T-helper 2 cell treated with Interferon-gamma antibody and Interleukin-4, amounts not matched to agents 5 μg/mL and 100 μg/mL, for 36 hours (primary cell): ENCODE data around the gene PRTG.
A peak's percentile ranks its signal among the peaks of the same experiment; 100 is the strongest.
"Not testable (repeated sequence)": the region's sequence is repeated elsewhere in the genome, so short reads cannot be mapped to it uniquely, and the experiment has no call there.

Experiments used
- DNase-seq: peaks from one replicate; pipeline ENCODE4 v3.0.0; 2021; ENCODE audit warnings: low spot score
- H3K27ac Mint-ChIP-seq: one replicate; pipeline ENCODE4 v1.8.0; 2021; ENCODE audit warnings: mild to moderate bottlenecking, mixed read lengths
- H3K27me3 Mint-ChIP-seq: one replicate; pipeline ENCODE4 v1.8.0; 2021; ENCODE audit warnings: low read depth, mixed read lengths
- H3K36me3 Mint-ChIP-seq: one replicate; pipeline ENCODE4 v1.8.0; 2021; ENCODE audit warnings: low read depth, mixed read lengths
- H3K4me1 Mint-ChIP-seq: one replicate; pipeline ENCODE4 v1.8.0; 2021; ENCODE audit warnings: low read depth, mixed read lengths
- H3K4me3 Mint-ChIP-seq: one replicate; pipeline ENCODE4 v1.8.0; 2022; ENCODE audit warnings: mild to moderate bottlenecking, moderate library complexity, mixed read lengths
- H3K9me3 Mint-ChIP-seq: one replicate; pipeline ENCODE4 v1.8.0; 2021; ENCODE audit warnings: mixed read lengths

PRTG gene

DNA sequence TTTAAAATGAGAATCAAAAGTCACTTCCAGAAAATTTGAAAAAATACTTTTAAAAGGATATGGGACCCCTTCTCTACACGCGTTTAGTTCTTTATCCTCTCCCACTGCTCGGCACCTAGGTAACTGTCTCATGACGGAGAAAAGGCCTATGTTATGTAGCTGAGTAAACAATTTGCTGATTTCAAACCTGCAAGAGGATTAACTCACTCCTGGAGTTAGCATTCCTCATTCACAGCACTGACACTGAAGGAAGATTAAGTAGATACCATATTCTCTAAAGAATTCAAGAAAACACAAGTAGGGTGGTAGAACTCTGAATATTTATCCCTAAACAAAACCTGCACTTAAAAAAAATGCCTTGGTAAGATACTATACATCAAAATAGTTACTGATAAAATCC lies 124.6 kb downstream of the PRTG start:
- Mint-ChIP-seq H3K27me3 (peaks cover 29% of the 10 kb centered on the region), H3K27ac (no peak overlapping the region), H3K4me3 (no peak overlapping the region), H3K9me3 (no peaks in the 10 kb centered on the region), H3K4me1 (no peaks in the 10 kb centered on the region), H3K36me3 (no peaks in the 10 kb centered on the region)
- no peak for DNase-seq

DNA sequence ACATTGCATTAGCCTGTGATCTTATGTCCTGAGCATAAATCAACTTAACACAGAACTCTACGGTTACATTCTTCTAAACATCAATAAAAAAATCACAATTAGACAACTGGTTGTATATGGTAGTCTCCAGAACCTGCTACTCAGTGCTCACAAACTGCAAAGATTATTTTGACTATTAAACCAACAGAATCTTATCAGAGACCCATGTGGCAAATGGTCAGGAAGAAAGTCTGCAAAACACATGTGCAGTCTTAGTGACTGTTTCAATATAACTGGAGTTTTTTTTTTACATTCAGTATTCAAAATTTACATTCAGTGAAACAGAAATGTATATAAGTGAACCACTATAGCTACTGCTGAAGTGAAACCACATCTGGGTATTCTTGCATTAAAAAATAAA lies 127.5 kb downstream of the PRTG start:
- Mint-ChIP-seq H3K9me3 (no peaks in the 10 kb centered on the region), H3K4me1 (no peaks in the 10 kb centered on the region), H3K4me3 (no peak overlapping the region), H3K36me3 (no peaks in the 10 kb centered on the region), H3K27ac (no peak overlapping the region), H3K27me3 (peaks cover 37% of the 10 kb centered on the region)
- no peak for DNase-seq

DNA sequence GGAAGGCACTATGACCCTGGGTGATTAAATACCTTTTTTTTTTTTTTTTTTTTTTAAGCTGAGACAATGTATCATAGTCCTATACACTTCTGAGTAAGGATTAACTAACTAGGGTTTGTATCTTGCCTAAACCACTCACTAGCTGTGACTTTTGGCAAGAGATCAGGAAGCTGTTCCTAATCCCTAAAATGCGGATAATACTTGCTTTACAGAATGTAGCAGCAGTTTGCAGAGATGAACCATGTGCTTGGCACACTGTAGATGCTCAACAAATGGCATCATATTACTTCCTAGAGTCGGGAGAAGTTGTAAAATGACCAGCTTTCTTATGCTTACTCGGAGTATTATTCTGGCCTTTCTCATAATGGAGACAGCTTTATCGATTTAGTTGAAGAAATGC lies 129.2 kb downstream of the PRTG start:
- DNase-seq, result no peak
- Mint-ChIP-seq H3K27me3 (peaks cover 33% of the 10 kb centered on the region), H3K9me3 (no peaks in the 10 kb centered on the region), H3K36me3 (no peaks in the 10 kb centered on the region), H3K4me1 (no peaks in the 10 kb centered on the region), H3K4me3 (no peak overlapping the region), H3K27ac (no peak overlapping the region)

DNA sequence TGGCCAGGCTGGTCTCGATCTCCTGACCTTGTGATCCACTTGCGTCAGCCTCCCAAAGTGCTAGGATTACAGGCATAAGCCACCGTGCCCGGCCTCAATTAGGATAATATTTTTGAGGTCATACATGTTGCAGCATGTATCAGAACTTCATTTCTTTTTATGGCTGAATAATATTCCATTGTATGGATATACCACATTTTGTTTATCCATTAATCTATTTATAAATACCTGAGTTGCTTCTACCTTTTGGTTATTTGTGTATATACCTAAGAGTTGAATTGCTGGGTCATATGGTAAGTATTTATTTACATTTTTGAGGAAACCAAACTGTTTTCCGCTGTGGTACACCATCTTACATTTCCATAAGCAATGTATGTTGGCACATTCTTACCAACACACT lies 136.7 kb downstream of the PRTG start:
- H3K27me3 Mint-ChIP-seq, result peaks cover 6% of the 10 kb centered on the region
- H3K4me1 Mint-ChIP-seq, result no peaks in the 10 kb centered on the region
- no peaks in the 10 kb centered on the region for H3K36me3 Mint-ChIP-seq
- no peak overlapping the region for H3K27ac Mint-ChIP-seq
- no peak overlapping the region for H3K4me3 Mint-ChIP-seq
- no peaks in the 10 kb centered on the region for H3K9me3 Mint-ChIP-seq
- DNase-seq, result no peak

DNA sequence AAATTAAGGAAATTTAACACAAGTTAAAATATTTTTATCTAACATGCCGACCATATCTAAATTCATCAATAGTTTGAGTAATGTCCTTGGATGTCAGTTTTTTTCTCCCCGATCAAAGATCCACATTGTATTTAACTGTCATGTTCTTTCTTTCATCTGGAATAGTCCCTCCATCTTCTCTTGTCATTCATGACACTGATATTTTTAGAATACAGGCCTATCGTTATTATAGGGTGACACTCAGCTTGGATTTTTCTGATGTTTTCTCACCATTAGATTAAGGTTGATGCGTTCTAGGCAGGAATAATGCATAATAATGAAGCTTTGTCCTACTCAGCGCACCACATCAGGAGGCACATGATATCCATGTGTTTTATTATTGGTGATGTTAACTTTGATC lies 141.6 kb downstream of the PRTG start:
- Mint-ChIP-seq H3K36me3 (no peaks in the 10 kb centered on the region), H3K9me3 (no peaks in the 10 kb centered on the region), H3K4me3 (no peak overlapping the region), H3K27me3 (peaks cover 5% of the 10 kb centered on the region), H3K27ac (no peak overlapping the region), H3K4me1 (no peaks in the 10 kb centered on the region)
- no peak for DNase-seq

DNA sequence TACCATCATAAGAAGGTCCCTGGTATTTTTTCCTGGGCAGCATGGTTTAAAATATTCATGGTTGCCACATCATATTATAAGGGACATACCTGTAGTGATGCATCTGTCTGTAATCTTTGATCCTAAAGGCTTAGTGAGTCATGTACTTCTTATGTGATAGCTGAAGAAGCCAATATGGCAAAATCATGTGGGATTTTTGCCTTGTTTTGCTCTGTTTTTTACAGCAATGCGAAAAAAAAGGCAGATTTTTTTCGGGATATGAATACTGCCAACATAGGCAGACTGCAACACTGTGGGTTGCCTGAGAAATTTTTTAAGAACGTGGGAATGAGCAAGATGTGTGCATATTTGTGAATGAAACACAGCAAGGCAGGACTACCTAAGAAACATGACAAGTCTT lies 143.5 kb downstream of the PRTG start:
- Mint-ChIP-seq H3K4me1 (no peaks in the 10 kb centered on the region), H3K27me3 (peaks cover 16% of the 10 kb centered on the region), H3K4me3 (no peak overlapping the region), H3K9me3 (no peaks in the 10 kb centered on the region), H3K36me3 (no peaks in the 10 kb centered on the region), H3K27ac (no peak overlapping the region)
- DNase-seq, result no peak

DNA sequence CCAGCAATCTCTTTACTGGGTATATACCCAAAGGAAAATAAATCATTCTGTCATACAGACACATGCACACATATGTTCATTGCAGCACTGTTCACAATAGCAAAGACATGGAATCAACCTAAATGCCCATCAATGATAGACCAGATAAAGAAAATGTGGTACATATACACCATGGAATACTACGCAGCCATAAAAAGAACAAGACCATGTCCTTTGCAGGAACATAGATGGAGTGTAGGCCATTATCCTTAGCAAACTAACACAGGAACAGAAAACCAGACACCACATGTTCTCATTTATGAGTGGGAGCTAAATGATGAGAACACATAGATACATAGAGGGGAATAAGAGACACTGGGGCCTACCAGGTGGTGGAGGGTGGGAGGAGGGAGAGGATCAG lies 149.9 kb downstream of the PRTG start:
- H3K9me3 Mint-ChIP-seq, DNase-seq, H3K27ac Mint-ChIP-seq, H3K36me3 Mint-ChIP-seq, H3K4me3 Mint-ChIP-seq, H3K4me1 Mint-ChIP-seq: not testable (repeated sequence)
- H3K27me3 Mint-ChIP-seq, result peaks cover 45% of the 10 kb centered on the region

DNA sequence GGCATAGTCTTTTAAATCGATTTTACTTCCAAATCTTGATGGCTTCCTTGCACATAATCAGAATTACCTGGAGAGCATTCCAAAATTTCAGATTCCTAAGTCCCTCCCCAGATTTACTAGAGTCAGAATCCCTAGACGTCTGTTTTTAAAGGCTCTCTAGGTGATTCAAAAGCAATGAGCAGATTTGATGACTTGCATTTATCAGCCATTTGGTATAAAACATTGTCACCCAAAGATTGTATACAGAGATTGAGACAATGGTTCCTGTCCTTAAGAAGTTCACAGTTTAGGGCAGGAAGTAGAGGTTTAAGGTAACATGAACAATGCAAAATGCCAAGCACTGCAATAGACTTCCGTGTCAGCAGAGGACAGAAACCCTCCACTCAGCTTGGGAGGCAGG lies 152.2 kb downstream of the PRTG start:
- no peak overlapping the region for H3K4me3 Mint-ChIP-seq
- no peaks in the 10 kb centered on the region for H3K9me3 Mint-ChIP-seq

DNA sequence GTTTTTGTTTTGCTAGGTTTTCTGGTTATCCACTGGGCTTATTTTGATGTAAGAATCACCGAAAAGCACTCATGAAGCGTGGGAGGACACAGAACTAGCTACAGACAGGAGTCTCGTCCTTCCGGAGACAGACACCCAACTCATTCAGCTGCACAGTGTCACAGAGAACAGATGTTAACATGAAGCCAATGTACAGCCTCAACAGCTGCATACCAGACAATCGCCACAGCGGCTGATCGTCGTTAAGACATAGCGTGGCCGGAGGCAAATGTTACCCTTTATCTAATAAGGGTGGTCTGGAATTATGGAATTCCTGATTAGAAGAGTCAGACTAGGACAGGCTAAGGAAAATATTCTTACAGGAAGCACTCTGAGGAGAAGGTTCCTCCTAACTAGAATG lies 153.7 kb downstream of the PRTG start:
- Mint-ChIP-seq H3K9me3 (no peaks in the 10 kb centered on the region), H3K4me3 (peak overlapping the region; percentile 55), H3K36me3 (no peaks in the 10 kb centered on the region), H3K27ac (no peak overlapping the region), H3K27me3 (peaks cover 37% of the 10 kb centered on the region), H3K4me1 (no peaks in the 10 kb centered on the region)
- no peak for DNase-seq

More for the DNA sequence above, 152.2 kb downstream of the PRTG start:
- Mint-ChIP-seq H3K36me3 (no peaks in the 10 kb centered on the region), H3K27me3 (peaks cover 40% of the 10 kb centered on the region), H3K4me1 (no peaks in the 10 kb centered on the region), H3K27ac (no peak overlapping the region)
- no peak for DNase-seq

DNA sequence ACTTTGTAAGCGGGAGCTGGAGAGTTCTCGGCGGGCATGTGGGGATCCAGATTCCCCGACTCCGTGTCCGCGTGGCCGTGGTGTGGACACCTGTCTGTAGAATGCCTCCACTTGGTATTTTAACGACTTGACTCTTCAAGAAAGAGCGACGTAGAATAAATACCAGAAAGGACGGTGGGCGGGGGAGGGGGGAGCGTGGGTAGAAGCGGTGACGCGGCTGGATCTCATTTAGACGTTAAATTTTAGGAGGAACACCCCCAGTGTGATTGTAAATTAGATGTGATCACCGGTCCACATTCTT lies 154.2 kb downstream of the PRTG start:
- Mint-ChIP-seq H3K27ac (no peak overlapping the region), H3K27me3 (peaks cover 41% of the 10 kb centered on the region)

DNA sequence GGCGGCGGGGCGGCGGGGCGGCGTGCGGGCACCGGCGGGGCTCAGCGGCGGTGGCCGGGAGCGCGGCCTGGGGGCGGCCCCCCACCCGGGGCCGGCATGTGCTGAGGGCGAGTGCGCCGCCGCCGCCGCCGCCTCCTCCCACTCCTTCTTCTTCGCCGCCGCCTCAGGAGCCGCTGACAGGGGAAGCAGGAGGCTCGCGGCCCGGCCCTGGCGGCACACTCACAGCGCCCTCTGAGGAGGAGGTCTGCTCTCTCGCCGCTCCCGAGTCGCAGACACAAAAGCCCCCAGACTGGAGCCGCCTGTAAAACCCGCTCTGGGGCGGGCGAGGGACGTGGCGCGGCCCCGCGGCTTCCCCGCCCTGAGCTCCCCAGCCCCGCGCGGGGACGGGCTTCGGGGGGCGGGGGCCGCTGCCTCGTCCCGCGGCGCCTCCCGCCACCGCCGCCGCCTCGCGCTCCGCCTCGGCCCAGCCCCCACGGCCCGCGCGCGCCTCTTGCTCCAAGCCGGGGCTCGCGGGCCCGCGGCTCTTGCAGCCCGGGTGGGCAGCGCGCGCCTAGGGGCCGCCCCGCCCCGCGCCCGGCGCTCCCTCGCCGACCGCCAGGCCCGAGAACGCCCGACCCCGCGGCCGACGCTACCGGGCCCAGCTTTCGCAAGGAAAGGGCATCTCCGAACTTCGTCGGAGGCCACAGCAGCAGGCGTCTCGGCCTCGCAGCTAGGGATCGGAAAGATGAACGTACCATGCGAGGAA lies 154.7 kb downstream of the PRTG start, which contains the start of gene PYGO1:
PYGO1 (minus strand) TSS at position 276 of the 745 bp plus-strand sequence. CDS start 462 bp downstream, outside the sequence.
- Mint-ChIP-seq H3K4me1 (no peaks in the 10 kb centered on the region), H3K27ac (no peak within 1 kb of the TSS), H3K27me3 (peaks cover 44% of the 10 kb centered on the region), H3K36me3 (no peaks in the 10 kb centered on the region), H3K9me3 (no peaks in the 10 kb centered on the region), H3K4me3 (peak within 1 kb of the TSS; percentile 55)
- DNase-seq, result peak; percentile 37

More for the DNA sequence above, 154.2 kb downstream of the PRTG start:
- no peaks in the 10 kb centered on the region for H3K36me3 Mint-ChIP-seq
- H3K9me3 Mint-ChIP-seq, result no peaks in the 10 kb centered on the region
- no peak for DNase-seq
- no peaks in the 10 kb centered on the region for H3K4me1 Mint-ChIP-seq
- H3K4me3 Mint-ChIP-seq, result peak overlapping the region; percentile 55

DNA sequence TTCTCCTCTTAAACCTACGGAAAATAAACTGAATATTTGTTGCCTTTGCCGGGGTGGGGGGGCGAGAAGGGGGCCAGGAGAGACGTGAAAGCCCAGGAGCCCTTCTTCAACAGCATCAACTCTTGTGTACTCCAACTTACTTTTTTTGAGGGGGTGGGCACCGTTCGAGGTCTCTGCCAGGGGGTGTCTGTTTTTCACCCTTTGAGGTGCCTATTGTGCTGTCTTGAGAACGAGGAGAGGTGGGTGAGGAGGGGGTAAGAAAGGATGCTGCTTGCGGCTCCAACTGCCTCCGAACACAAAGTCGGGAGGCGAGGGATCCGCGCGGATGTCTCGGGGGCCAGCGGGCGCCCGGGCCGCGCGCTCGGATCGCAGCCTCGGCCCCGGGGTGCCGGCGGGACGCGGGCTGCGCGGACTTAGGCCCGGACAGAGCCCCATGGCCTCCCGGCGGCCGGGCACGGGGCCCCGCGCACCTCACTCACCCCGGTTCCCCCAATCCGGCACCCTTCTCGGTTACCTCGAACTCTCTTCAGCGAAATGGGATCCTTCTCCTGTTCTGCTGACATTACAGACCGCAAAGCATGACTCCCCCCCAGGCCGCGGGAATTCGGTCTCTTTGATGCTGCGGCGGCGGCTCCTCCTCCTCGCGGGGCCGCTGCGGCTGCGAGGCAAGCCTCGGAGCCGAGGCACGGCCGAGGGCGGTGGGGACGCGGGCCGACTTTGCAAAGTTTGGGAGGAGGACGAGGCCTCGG lies 155.5 kb downstream of the PRTG start:
- H3K27ac Mint-ChIP-seq, result no peak overlapping the region
- peaks cover 48% of the 10 kb centered on the region for H3K27me3 Mint-ChIP-seq
- peak; percentile 4 for DNase-seq
- H3K4me1 Mint-ChIP-seq, result no peaks in the 10 kb centered on the region
- H3K4me3 Mint-ChIP-seq, result peak overlapping the region; percentile 46
- H3K9me3 Mint-ChIP-seq, result no peaks in the 10 kb centered on the region
- no peaks in the 10 kb centered on the region for H3K36me3 Mint-ChIP-seq

DNA sequence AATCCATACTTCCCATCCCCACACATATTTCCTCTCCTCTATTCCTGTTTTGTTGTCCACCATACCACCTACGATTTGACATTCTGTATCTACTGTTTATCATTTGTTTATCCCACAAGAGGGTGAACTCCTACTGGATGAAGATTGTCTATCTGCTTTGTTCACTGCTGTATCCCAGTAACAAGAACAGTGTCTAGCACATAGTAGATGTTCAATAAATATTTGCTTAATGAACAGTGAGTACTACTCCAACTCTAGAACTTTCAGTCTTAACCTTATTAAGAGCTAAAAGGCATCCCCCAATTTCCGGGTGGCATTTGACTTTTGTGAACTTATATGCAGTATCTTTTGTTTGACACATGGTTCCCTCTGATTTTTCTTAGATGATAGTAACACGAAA lies 156.1 kb downstream of the PRTG start:
- H3K4me1 Mint-ChIP-seq, result no peaks in the 10 kb centered on the region
- no peaks in the 10 kb centered on the region for H3K36me3 Mint-ChIP-seq
- no peaks in the 10 kb centered on the region for H3K9me3 Mint-ChIP-seq
- no peak overlapping the region for H3K27ac Mint-ChIP-seq
- H3K27me3 Mint-ChIP-seq, result peaks cover 49% of the 10 kb centered on the region
- no peak for DNase-seq
- no peak overlapping the region for H3K4me3 Mint-ChIP-seq

DNA sequence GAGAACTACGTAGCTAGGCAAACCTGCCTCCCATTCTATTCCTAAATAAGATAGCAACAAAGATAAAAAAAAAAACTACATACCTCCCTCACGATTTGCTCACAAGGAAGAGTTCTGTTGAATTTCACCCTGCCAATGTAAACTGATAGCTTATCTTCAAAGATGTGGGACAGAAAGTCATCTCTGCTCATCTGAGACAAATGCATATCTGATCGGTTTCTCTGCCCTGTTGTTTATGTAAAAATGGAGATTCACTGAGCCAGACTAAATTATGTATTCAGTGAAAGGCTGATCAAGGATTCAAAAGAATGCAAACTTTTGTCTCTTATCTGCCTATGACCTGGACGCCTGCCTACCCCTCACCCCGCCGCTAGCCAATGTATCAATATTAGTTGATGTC lies 166.0 kb downstream of the PRTG start:
- Mint-ChIP-seq H3K27ac (no peak overlapping the region), H3K4me1 (no peaks in the 10 kb centered on the region), H3K36me3 (no peaks in the 10 kb centered on the region), H3K4me3 (no peak overlapping the region), H3K9me3 (no peaks in the 10 kb centered on the region), H3K27me3 (peaks cover 13% of the 10 kb centered on the region)
- DNase-seq, result no peak
